ENCODE data around the gene RBFOX2. TPM values are rescaled to one million over a fixed set of nuclear protein-coding genes. Genes with fewer than 3 reads are reported as not detected.

Gene RBFOX2
- polyA plus RNA-seq, 2 donors: 22.6 to 31.1 TPM

GRCh38 chr22:35732116-35732515 lies 296.5 kb downstream of the RBFOX2 start:
- Histone ChIP-seq H3K36me3 (ENCODE audit: control insufficient read depth in 2 of 2, insufficient read depth in 2 of 2, low read length in 1 of 2) (no peaks in the 10 kb centered on the region), H3K27ac (ENCODE audit: low read depth in 2 of 2, low read length in 1 of 2) (no peak overlapping the region), H3K27me3 (ENCODE audit: control insufficient read depth in 1 of 2, insufficient read depth in 2 of 2, low read length in 2 of 2) (no peaks in the 10 kb centered on the region), H3K4me1 (ENCODE audit: control insufficient read depth in 2 of 2, insufficient read depth in 2 of 2, low read length in 1 of 2) (peaks cover 0 to 7% of the 10 kb centered on the region in 2 donors), H3K9me3 (ENCODE audit: control insufficient read depth in 2 of 2, insufficient read depth in 1 of 2, low read depth in 1 of 2, low read length in 1 of 2) (no peaks in the 10 kb centered on the region), H3K4me3 (ENCODE audit: low read depth in 1 of 2, low read length in 2 of 2) (no peak overlapping the region)
- WGBS, 2 donors: 94 to 95% methylated on average over 9 of the region's 9 CpGs

GRCh38 chr22:35731321-35731720 lies 297.3 kb downstream of the RBFOX2 start:
- H3K4me3 ChIP-seq (ENCODE audit: low read depth in 1 of 2, low read length in 2 of 2): no peak overlapping the region
- H3K36me3 ChIP-seq (ENCODE audit: control insufficient read depth in 2 of 2, insufficient read depth in 2 of 2, low read length in 1 of 2): no peaks in the 10 kb centered on the region
- 82 to 86% methylated on average over 10 of the region's 10 CpGs for WGBS, 2 donors
- peaks cover 2 to 7% of the 10 kb centered on the region in 2 donors for H3K4me1 ChIP-seq (ENCODE audit: control insufficient read depth in 2 of 2, insufficient read depth in 2 of 2, low read length in 1 of 2)
- no peak overlapping the region for H3K27ac ChIP-seq (ENCODE audit: low read depth in 2 of 2, low read length in 1 of 2)
- no peaks in the 10 kb centered on the region for H3K9me3 ChIP-seq (ENCODE audit: control insufficient read depth in 2 of 2, insufficient read depth in 1 of 2, low read depth in 1 of 2, low read length in 1 of 2)
- no peaks in the 10 kb centered on the region for H3K27me3 ChIP-seq (ENCODE audit: control insufficient read depth in 1 of 2, insufficient read depth in 2 of 2, low read length in 2 of 2)

- H3K4me3 ChIP-seq (ENCODE audit: low read depth in 1 of 2, low read length in 2 of 2): no peak overlapping the region
- H3K27ac ChIP-seq (ENCODE audit: low read depth in 2 of 2, low read length in 1 of 2): no peak overlapping the region
- WGBS, 2 donors: 90 to 92% methylated on average over 2 of the region's 2 CpGs
- peaks cover 2 to 7% of the 10 kb centered on the region in 2 donors for H3K4me1 ChIP-seq (ENCODE audit: control insufficient read depth in 2 of 2, insufficient read depth in 2 of 2, low read length in 1 of 2)
- H3K36me3 ChIP-seq (ENCODE audit: control insufficient read depth in 2 of 2, insufficient read depth in 2 of 2, low read length in 1 of 2): no peaks in the 10 kb centered on the region
- no peaks in the 10 kb centered on the region for H3K27me3 ChIP-seq (ENCODE audit: control insufficient read depth in 1 of 2, insufficient read depth in 2 of 2, low read length in 2 of 2)
- no peaks in the 10 kb centered on the region for H3K9me3 ChIP-seq (ENCODE audit: control insufficient read depth in 2 of 2, insufficient read depth in 1 of 2, low read depth in 1 of 2, low read length in 1 of 2)
Observed at GRCh38 chr22:35729309-35729698, 299.3 kb downstream of the RBFOX2 start.

DNA sequence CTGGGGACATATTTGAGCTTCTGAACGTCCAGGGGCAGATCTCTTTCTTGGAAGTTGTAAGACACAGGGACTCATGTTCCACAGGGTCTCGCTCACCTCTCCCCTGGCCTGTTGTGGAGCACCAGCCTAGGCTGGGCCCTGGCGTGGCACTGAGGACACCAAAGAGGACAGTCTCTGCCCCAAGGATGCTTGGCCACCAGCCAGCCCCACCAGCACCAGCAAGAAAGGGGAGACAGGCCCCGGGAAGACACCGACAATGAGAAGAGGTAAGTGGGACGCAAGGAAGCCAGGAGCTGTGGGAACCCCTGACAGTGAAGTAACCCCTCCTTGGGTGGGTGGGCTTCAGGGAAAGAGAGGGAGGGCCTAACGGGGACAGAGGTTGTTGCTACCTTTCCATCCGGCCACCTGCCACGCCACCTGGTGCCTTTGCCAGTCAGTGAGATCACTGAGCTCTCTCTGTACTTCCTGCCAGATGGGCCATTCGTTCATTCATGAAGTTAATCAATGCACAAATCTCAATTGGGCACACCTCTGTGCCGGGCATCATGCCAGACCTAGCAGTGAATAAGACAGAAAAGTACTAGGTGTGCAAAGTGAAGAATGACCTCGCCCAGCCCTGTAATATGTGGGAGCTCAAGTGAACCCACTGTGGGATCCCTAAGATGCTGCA lies 299.9 kb downstream of the RBFOX2 start:
- Histone ChIP-seq H3K4me3 (ENCODE audit: low read depth in 1 of 2, low read length in 2 of 2) (no peak overlapping the region), H3K9me3 (ENCODE audit: control insufficient read depth in 2 of 2, insufficient read depth in 1 of 2, low read depth in 1 of 2, low read length in 1 of 2) (no peaks in the 10 kb centered on the region), H3K27me3 (ENCODE audit: control insufficient read depth in 1 of 2, insufficient read depth in 2 of 2, low read length in 2 of 2) (no peaks in the 10 kb centered on the region), H3K36me3 (ENCODE audit: control insufficient read depth in 2 of 2, insufficient read depth in 2 of 2, low read length in 1 of 2) (no peaks in the 10 kb centered on the region), H3K27ac (ENCODE audit: low read depth in 2 of 2, low read length in 1 of 2) (no peak overlapping the region), H3K4me1 (ENCODE audit: control insufficient read depth in 2 of 2, insufficient read depth in 2 of 2, low read length in 1 of 2) (peaks cover 2 to 7% of the 10 kb centered on the region in 2 donors)
- 66 to 68% methylated on average over 11 to 12 of the region's 12 CpGs for WGBS, 2 donors

DNA sequence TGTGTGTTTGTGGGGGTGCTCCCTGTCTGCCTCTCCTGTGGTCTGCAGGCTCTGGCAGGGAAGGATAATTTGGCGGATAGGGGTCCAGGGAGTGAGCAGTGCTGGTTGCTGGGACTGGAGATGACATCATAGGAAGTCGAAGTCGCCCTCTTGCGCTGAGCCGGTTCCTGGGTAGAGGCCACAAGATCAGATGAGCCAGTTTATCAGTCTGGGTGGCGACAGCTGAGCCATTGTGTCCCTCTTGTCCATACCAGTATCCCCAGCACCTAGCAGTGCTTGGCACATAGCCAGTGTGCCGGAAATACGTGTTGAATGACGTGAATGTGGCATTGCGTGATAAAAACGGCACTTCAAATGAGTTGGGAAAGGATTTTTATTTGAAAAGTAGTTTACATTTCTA lies 301.2 kb downstream of the RBFOX2 start:
- H3K9me3 ChIP-seq (ENCODE audit: control insufficient read depth in 2 of 2, insufficient read depth in 1 of 2, low read depth in 1 of 2, low read length in 1 of 2): no peaks in the 10 kb centered on the region
- H3K36me3 ChIP-seq (ENCODE audit: control insufficient read depth in 2 of 2, insufficient read depth in 2 of 2, low read length in 1 of 2): no peaks in the 10 kb centered on the region
- H3K4me1 ChIP-seq (ENCODE audit: control insufficient read depth in 2 of 2, insufficient read depth in 2 of 2, low read length in 1 of 2): peaks cover 2 to 7% of the 10 kb centered on the region in 2 donors
- H3K27ac ChIP-seq (ENCODE audit: low read depth in 2 of 2, low read length in 1 of 2): no peak overlapping the region
- 77 to 80% methylated on average over 11 of the region's 11 CpGs for WGBS, 2 donors
- no peaks in the 10 kb centered on the region for H3K27me3 ChIP-seq (ENCODE audit: control insufficient read depth in 1 of 2, insufficient read depth in 2 of 2, low read length in 2 of 2)
- H3K4me3 ChIP-seq (ENCODE audit: low read depth in 1 of 2, low read length in 2 of 2): no peak overlapping the region

GRCh38 chr22:35726933-35727332 lies 301.7 kb downstream of the RBFOX2 start:
- no peaks in the 10 kb centered on the region for H3K9me3 ChIP-seq (ENCODE audit: control insufficient read depth in 2 of 2, insufficient read depth in 1 of 2, low read depth in 1 of 2, low read length in 1 of 2)
- peaks cover 2 to 7% of the 10 kb centered on the region in 2 donors for H3K4me1 ChIP-seq (ENCODE audit: control insufficient read depth in 2 of 2, insufficient read depth in 2 of 2, low read length in 1 of 2)
- no peak overlapping the region for H3K4me3 ChIP-seq (ENCODE audit: low read depth in 1 of 2, low read length in 2 of 2)
- H3K27me3 ChIP-seq (ENCODE audit: control insufficient read depth in 1 of 2, insufficient read depth in 2 of 2, low read length in 2 of 2): no peaks in the 10 kb centered on the region
- 88 to 91% methylated on average over 15 of the region's 15 CpGs for WGBS, 2 donors
- no peak overlapping the region for H3K27ac ChIP-seq (ENCODE audit: low read depth in 2 of 2, low read length in 1 of 2)
- H3K36me3 ChIP-seq (ENCODE audit: control insufficient read depth in 2 of 2, insufficient read depth in 2 of 2, low read length in 1 of 2): no peaks in the 10 kb centered on the region

DNA sequence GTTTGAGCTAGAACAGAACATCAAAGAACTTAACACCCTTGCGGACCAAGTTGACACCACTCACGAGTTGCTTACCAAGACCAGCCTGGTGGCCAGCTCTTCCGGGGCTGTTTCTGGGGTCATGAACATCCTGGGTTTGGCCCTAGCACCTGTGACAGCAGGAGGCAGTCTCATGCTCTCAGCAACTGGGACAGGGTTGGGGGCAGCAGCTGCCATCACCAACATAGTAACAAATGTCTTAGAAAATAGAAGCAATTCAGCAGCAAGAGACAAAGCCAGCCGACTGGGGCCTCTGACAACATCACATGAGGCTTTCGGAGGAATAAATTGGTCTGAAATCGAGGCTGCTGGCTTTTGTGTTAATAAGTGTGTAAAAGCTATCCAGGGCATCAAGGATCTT lies 302.2 kb downstream of the RBFOX2 start:
- 83% methylated on average over 6 of the region's 6 CpGs for WGBS, 2 donors
- no peaks in the 10 kb centered on the region for H3K9me3 ChIP-seq (ENCODE audit: control insufficient read depth in 2 of 2, insufficient read depth in 1 of 2, low read depth in 1 of 2, low read length in 1 of 2)
- H3K36me3 ChIP-seq (ENCODE audit: control insufficient read depth in 2 of 2, insufficient read depth in 2 of 2, low read length in 1 of 2): no peaks in the 10 kb centered on the region
- no peaks in the 10 kb centered on the region for H3K27me3 ChIP-seq (ENCODE audit: control insufficient read depth in 1 of 2, insufficient read depth in 2 of 2, low read length in 2 of 2)
- H3K4me3 ChIP-seq (ENCODE audit: low read depth in 1 of 2, low read length in 2 of 2): no peak overlapping the region
- peaks cover 2 to 7% of the 10 kb centered on the region in 2 donors for H3K4me1 ChIP-seq (ENCODE audit: control insufficient read depth in 2 of 2, insufficient read depth in 2 of 2, low read length in 1 of 2)
- no peak overlapping the region for H3K27ac ChIP-seq (ENCODE audit: low read depth in 2 of 2, low read length in 1 of 2)

GRCh38 chr22:35725521-35725920 lies 303.1 kb downstream of the RBFOX2 start:
- no peak overlapping the region for H3K4me3 ChIP-seq (ENCODE audit: low read depth in 1 of 2, low read length in 2 of 2)
- no peaks in the 10 kb centered on the region for H3K36me3 ChIP-seq (ENCODE audit: control insufficient read depth in 2 of 2, insufficient read depth in 2 of 2, low read length in 1 of 2)
- no peaks in the 10 kb centered on the region for H3K27me3 ChIP-seq (ENCODE audit: control insufficient read depth in 1 of 2, insufficient read depth in 2 of 2, low read length in 2 of 2)
- no peak overlapping the region for H3K27ac ChIP-seq (ENCODE audit: low read depth in 2 of 2, low read length in 1 of 2)
- no peaks in the 10 kb centered on the region for H3K9me3 ChIP-seq (ENCODE audit: control insufficient read depth in 2 of 2, insufficient read depth in 1 of 2, low read depth in 1 of 2, low read length in 1 of 2)
- H3K4me1 ChIP-seq (ENCODE audit: control insufficient read depth in 2 of 2, insufficient read depth in 2 of 2, low read length in 1 of 2): peaks cover 2 to 7% of the 10 kb centered on the region in 2 donors
- 84 to 91% methylated on average over 11 of the region's 11 CpGs for WGBS, 2 donors

DNA sequence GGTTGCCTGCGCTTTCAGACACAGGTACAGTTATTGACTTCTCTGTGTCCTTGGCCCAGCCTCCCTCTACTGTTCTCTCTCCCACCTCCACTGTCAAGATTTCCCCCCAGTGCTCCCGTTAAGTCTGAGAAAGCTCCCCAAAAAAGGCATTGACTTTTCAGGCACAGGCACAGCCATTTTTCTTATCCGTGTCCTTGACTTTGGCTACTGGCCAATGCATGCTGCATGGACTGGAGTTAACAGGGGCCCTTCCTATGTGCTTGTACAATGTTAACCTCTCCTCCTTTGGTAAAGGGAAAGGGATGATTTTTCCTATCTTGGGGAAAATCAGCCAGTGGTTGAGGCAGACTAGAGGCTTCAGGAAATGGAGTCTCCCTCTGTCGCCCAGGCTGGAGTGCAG lies 306.7 kb downstream of the RBFOX2 start:
- H3K27ac ChIP-seq (ENCODE audit: low read depth in 2 of 2, low read length in 1 of 2): no peak overlapping the region
- no peaks in the 10 kb centered on the region for H3K36me3 ChIP-seq (ENCODE audit: control insufficient read depth in 2 of 2, insufficient read depth in 2 of 2, low read length in 1 of 2)
- 72 to 75% methylated on average over 4 of the region's 4 CpGs for WGBS, 2 donors
- no peaks in the 10 kb centered on the region for H3K9me3 ChIP-seq (ENCODE audit: control insufficient read depth in 2 of 2, insufficient read depth in 1 of 2, low read depth in 1 of 2, low read length in 1 of 2)
- H3K4me1 ChIP-seq (ENCODE audit: control insufficient read depth in 2 of 2, insufficient read depth in 2 of 2, low read length in 1 of 2): peaks cover 0 to 1% of the 10 kb centered on the region in 2 donors
- no peaks in the 10 kb centered on the region for H3K27me3 ChIP-seq (ENCODE audit: control insufficient read depth in 1 of 2, insufficient read depth in 2 of 2, low read length in 2 of 2)
- H3K4me3 ChIP-seq (ENCODE audit: low read depth in 1 of 2, low read length in 2 of 2): no peak overlapping the region

GRCh38 chr22:35719212-35719875 lies 309.3 kb downstream of the RBFOX2 start:
- no peaks in the 10 kb centered on the region for H3K27me3 ChIP-seq (ENCODE audit: control insufficient read depth in 1 of 2, insufficient read depth in 2 of 2, low read length in 2 of 2)
- H3K4me3 ChIP-seq (ENCODE audit: low read depth in 1 of 2, low read length in 2 of 2): no peak overlapping the region
- no peaks in the 10 kb centered on the region for H3K4me1 ChIP-seq (ENCODE audit: control insufficient read depth in 2 of 2, insufficient read depth in 2 of 2, low read length in 1 of 2)
- H3K27ac ChIP-seq (ENCODE audit: low read depth in 2 of 2, low read length in 1 of 2): no peak overlapping the region
- H3K36me3 ChIP-seq (ENCODE audit: control insufficient read depth in 2 of 2, insufficient read depth in 2 of 2, low read length in 1 of 2): no peaks in the 10 kb centered on the region
- WGBS, 2 donors: 78 to 83% methylated on average over 15 of the region's 15 CpGs
- H3K9me3 ChIP-seq (ENCODE audit: control insufficient read depth in 2 of 2, insufficient read depth in 1 of 2, low read depth in 1 of 2, low read length in 1 of 2): no peaks in the 10 kb centered on the region

Data from esophagus (tissue), 2 donors.